ENCODE measurements around the gene COP1.

COP1 gene

GRCh38 chr1:176199707-176200106 lies 7.4 kb downstream of the COP1 start:
- no peak for DNase-seq (ENCODE audit: low spot score)

- no peak for DNase-seq (ENCODE audit: low spot score)
Measured at GRCh38 chr1:176198413-176198812, 8.7 kb downstream of the COP1 start.

GRCh38 chr1:176196728-176197127 lies 10.4 kb downstream of the COP1 start:
- DNase-seq (ENCODE audit: low spot score), result no peak

GRCh38 chr1:176195547-176195946 lies 11.5 kb downstream of the COP1 start:
- DNase-seq (ENCODE audit: low spot score), result no peak

GRCh38 chr1:176193663-176194062 lies 13.4 kb downstream of the COP1 start:
- peak; percentile 17 for DNase-seq (ENCODE audit: low spot score)

- peak; percentile 55 for DNase-seq (ENCODE audit: low spot score)
Measured at GRCh38 chr1:176193023-176193422, 14.1 kb downstream of the COP1 start.

GRCh38 chr1:176188604-176189003 lies 18.5 kb downstream of the COP1 start:
- DNase-seq (ENCODE audit: low spot score), result no peak

- no peak for DNase-seq (ENCODE audit: low spot score)
Measured at GRCh38 chr1:176187001-176187400, 20.1 kb downstream of the COP1 start.

- no peak for DNase-seq (ENCODE audit: low spot score)
Measured at GRCh38 chr1:176183618-176184017, 23.5 kb downstream of the COP1 start.

- no peak for DNase-seq (ENCODE audit: low spot score)
Measured at GRCh38 chr1:176178316-176178715, 28.8 kb downstream of the COP1 start.

- peak; percentile 62 for DNase-seq (ENCODE audit: low spot score)
Measured at GRCh38 chr1:176177764-176178163, 29.3 kb downstream of the COP1 start.

GRCh38 chr1:176174108-176174507 lies 33.0 kb downstream of the COP1 start:
- DNase-seq (ENCODE audit: low spot score), result no peak

GRCh38 chr1:176172215-176172614 lies 34.9 kb downstream of the COP1 start:
- no peak for DNase-seq (ENCODE audit: low spot score)

GRCh38 chr1:176167210-176167609 lies 39.9 kb downstream of the COP1 start:
- DNase-seq (ENCODE audit: low spot score), result no peak

GRCh38 chr1:176165573-176165972 lies 41.5 kb downstream of the COP1 start:
- DNase-seq (ENCODE audit: low spot score), result no peak

GRCh38 chr1:176164014-176164678 lies 42.9 kb downstream of the COP1 start:
- DNase-seq (ENCODE audit: low spot score), result peak; percentile 80

- DNase-seq (ENCODE audit: low spot score), result no peak
Measured at GRCh38 chr1:176159993-176160392, 47.1 kb downstream of the COP1 start.

- DNase-seq (ENCODE audit: low spot score), result no peak
Measured at GRCh38 chr1:176157995-176158394, 49.1 kb downstream of the COP1 start.

GRCh38 chr1:176149939-176150807 lies 56.9 kb downstream of the COP1 start:
- no peak for DNase-seq (ENCODE audit: low spot score)

GRCh38 chr1:176144526-176144925 lies 62.6 kb downstream of the COP1 start:
- DNase-seq (ENCODE audit: low spot score), result no peak

- no peak for DNase-seq (ENCODE audit: low spot score)
Measured at GRCh38 chr1:176142973-176143372, 64.1 kb downstream of the COP1 start.

- DNase-seq (ENCODE audit: low spot score), result no peak
Measured at GRCh38 chr1:176141449-176141848, 65.6 kb downstream of the COP1 start.

- DNase-seq (ENCODE audit: low spot score), result no peak
Measured at GRCh38 chr1:176136891-176137290, 70.2 kb downstream of the COP1 start.

GRCh38 chr1:176134666-176135065 lies 72.4 kb downstream of the COP1 start:
- DNase-seq (ENCODE audit: low spot score), result no peak

All from activated CD4-positive, alpha-beta T cell treated with anti-CD3 and anti-CD28 coated beads, Interleukin-2, Interleukin-4, amounts not matched to agents 100 ng/mL and 50 ng/mL, durations not matched to agents 16 hours and 8 hours (primary cell).